ENCODE measurements around the gene ARHGEF7.
"Not testable (repeated sequence)": the region's sequence is repeated elsewhere in the genome, so short reads cannot be mapped to it uniquely, and the experiment has no call there.

The ARHGEF7 gene

DNA sequence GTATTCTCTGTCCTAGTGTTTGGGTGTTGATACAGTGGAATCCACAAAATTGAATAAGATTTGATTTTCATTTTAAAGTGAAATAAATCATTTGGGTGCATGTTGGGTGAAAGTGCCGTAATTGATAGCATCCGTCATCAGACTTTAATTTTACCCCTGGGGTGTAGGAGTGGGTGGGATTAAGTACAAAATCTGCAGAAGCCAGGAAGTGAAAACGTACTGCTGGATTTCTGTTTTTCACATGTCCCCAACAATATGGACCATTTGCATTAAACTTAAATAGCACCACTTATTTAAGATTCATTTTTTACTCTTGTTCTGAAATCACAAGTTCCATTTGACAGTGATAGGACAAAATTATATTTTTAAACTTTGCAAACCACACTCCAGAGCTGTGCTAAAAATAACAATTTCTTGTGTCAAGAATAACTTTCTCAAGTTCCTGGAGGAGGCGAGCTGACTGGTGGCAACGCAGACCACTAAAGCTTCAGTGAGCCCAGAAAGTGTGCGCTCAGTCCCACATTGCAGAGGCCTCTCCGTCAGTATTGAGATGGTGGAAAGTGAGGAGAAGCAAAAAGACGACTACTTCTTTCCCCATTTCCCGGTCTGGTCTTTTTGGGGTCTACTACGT is 71.3 kb downstream of the ARHGEF7 start:
- Histone ChIP-seq H3K36me3 (ENCODE audit: insufficient read depth, low read length) (no peaks in the 10 kb centered on the region), H3K4me3 (ENCODE audit: low read depth in 1 of 2, low read length in 2 of 2) (no peak overlapping the region), H3K27me3 (ENCODE audit: control insufficient read depth in 1 of 2, insufficient read depth in 2 of 2, low read length in 2 of 2) (no peaks in the 10 kb centered on the region), H3K27ac (ENCODE audit: low read depth, low read length) (no peak overlapping the region), H3K9ac (ENCODE audit: low read length) (no peak overlapping the region), H3K4me1 (ENCODE audit: insufficient read depth, low read length) (peaks cover 39% of the 10 kb centered on the region), H3K9me3 (ENCODE audit: low read length) (no peaks in the 10 kb centered on the region)

DNA sequence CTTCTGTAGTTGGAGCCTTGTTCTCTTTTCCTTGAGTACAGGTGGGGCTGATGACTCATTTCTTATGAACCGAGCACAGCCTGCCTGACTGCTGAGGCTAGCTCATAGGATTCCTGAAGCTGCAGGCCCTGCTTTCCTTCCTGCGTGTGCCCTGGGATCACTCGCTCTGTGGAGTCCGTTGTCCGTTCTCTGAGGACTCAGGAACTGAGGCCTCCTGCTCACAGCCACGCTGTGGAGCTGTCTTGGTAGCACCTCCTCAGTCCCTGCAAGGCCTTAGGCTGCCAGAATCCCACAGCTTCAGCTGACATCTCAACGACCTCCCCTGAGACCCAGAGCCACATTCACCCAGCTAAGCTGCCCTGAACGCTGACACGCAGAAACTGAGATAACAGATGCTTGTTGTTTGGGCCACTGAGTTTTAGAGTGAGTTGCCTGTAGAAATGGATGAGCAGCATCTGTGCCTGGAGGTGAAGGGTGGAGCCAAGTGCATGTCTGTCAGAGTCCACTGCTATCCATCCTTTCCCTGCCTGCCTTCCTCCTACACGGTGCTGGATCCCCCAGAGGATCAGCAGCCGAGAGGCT is 72.9 kb downstream of the ARHGEF7 start:
- H3K4me3 ChIP-seq (ENCODE audit: low read depth in 1 of 2, low read length in 2 of 2) = no peak overlapping the region
- H3K9ac ChIP-seq (ENCODE audit: low read length) = no peak overlapping the region
- H3K9me3 ChIP-seq (ENCODE audit: low read length) = no peaks in the 10 kb centered on the region
- peaks cover 39% of the 10 kb centered on the region for H3K4me1 ChIP-seq (ENCODE audit: insufficient read depth, low read length)
- H3K27ac ChIP-seq (ENCODE audit: low read depth, low read length) = no peak overlapping the region
- H3K27me3 ChIP-seq (ENCODE audit: control insufficient read depth in 1 of 2, insufficient read depth in 2 of 2, low read length in 2 of 2) = no peaks in the 10 kb centered on the region
- no peaks in the 10 kb centered on the region for H3K36me3 ChIP-seq (ENCODE audit: insufficient read depth, low read length)

DNA sequence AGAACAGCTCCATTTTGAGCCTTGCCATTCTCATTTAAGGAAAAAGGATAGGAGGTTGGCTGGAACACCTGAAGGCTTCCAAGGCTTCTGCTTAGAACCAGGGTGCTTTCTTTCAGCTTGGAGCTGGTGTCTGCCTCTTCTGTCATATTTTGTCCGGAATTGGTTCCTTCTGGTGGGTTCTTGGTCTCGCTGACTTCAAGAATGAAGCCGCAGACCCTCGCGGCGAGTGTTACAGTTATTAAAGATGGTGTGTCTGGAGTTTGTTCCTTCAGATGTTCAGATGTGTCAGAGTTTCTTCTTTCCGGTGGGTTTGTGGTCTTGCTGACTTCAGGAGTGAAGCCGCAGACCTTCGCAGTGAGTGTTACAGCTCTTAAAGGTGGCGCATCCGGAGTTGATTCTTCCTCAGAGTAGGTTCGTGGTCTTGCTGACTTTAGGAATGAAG is 74.0 kb downstream of the ARHGEF7 start:
- H3K4me1 ChIP-seq (ENCODE audit: insufficient read depth, low read length) = peaks cover 35% of the 10 kb centered on the region
- H3K27ac ChIP-seq (ENCODE audit: low read depth, low read length); H3K9ac ChIP-seq (ENCODE audit: low read length); H3K9me3 ChIP-seq (ENCODE audit: low read length); H3K4me3 ChIP-seq (ENCODE audit: low read depth in 1 of 2, low read length in 2 of 2); H3K36me3 ChIP-seq (ENCODE audit: insufficient read depth, low read length); H3K27me3 ChIP-seq (ENCODE audit: control insufficient read depth in 1 of 2, insufficient read depth in 2 of 2, low read length in 2 of 2): not testable (repeated sequence)

GRCh38 chr13:111189516-111189915 is 74.4 kb downstream of the ARHGEF7 start:
- peaks cover 31% of the 10 kb centered on the region for H3K4me1 ChIP-seq (ENCODE audit: insufficient read depth, low read length)
- H3K27ac ChIP-seq (ENCODE audit: low read depth, low read length); H3K4me3 ChIP-seq (ENCODE audit: low read depth in 1 of 2, low read length in 2 of 2); H3K36me3 ChIP-seq (ENCODE audit: insufficient read depth, low read length); H3K9ac ChIP-seq (ENCODE audit: low read length); H3K9me3 ChIP-seq (ENCODE audit: low read length); H3K27me3 ChIP-seq (ENCODE audit: control insufficient read depth in 1 of 2, insufficient read depth in 2 of 2, low read length in 2 of 2): not testable (repeated sequence)

DNA sequence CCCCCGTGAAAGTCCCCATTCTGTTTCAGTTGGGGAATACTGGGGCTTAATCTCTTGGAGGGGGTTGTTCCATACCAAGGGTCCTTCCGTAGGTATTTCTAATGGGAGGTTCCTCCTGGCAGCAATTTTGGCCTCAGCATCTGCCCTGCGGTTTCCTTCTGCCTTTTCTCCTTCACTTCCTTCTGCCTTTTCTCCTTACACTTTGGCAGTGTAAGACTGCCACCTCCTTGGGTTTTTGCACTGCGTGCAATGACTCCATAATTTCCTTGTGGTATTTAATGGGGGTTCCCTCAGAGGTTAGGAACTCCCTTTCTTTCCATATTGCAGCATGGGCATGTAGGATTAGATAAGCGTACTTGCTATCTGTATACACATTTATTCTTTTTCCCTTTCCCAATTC is 78.1 kb downstream of the ARHGEF7 start:
- not testable (repeated sequence) for H3K27me3 ChIP-seq (ENCODE audit: control insufficient read depth in 1 of 2, insufficient read depth in 2 of 2, low read length in 2 of 2); H3K4me3 ChIP-seq (ENCODE audit: low read depth in 1 of 2, low read length in 2 of 2); H3K36me3 ChIP-seq (ENCODE audit: insufficient read depth, low read length); H3K9ac ChIP-seq (ENCODE audit: low read length); H3K27ac ChIP-seq (ENCODE audit: low read depth, low read length); H3K9me3 ChIP-seq (ENCODE audit: low read length)
- peaks cover 11% of the 10 kb centered on the region for H3K4me1 ChIP-seq (ENCODE audit: insufficient read depth, low read length)

- not testable (repeated sequence) for H3K27ac ChIP-seq (ENCODE audit: low read depth, low read length); H3K9me3 ChIP-seq (ENCODE audit: low read length); H3K4me3 ChIP-seq (ENCODE audit: low read depth in 1 of 2, low read length in 2 of 2); H3K36me3 ChIP-seq (ENCODE audit: insufficient read depth, low read length); H3K9ac ChIP-seq (ENCODE audit: low read length); H3K27me3 ChIP-seq (ENCODE audit: control insufficient read depth in 1 of 2, insufficient read depth in 2 of 2, low read length in 2 of 2); H3K4me1 ChIP-seq (ENCODE audit: insufficient read depth, low read length)
Observed at GRCh38 chr13:111194651-111195050, 79.5 kb downstream of the ARHGEF7 start.

GRCh38 chr13:111198732-111199378 is 83.7 kb downstream of the ARHGEF7 start:
- peaks cover 20% of the 10 kb centered on the region for H3K4me1 ChIP-seq (ENCODE audit: insufficient read depth, low read length)
- H3K36me3 ChIP-seq (ENCODE audit: insufficient read depth, low read length); H3K4me3 ChIP-seq (ENCODE audit: low read depth in 1 of 2, low read length in 2 of 2); H3K27me3 ChIP-seq (ENCODE audit: control insufficient read depth in 1 of 2, insufficient read depth in 2 of 2, low read length in 2 of 2); H3K27ac ChIP-seq (ENCODE audit: low read depth, low read length); H3K9ac ChIP-seq (ENCODE audit: low read length); H3K9me3 ChIP-seq (ENCODE audit: low read length): not testable (repeated sequence)

GRCh38 chr13:111201304-111201940 is 86.3 kb downstream of the ARHGEF7 start:
- Histone ChIP-seq H3K4me1 (ENCODE audit: insufficient read depth, low read length) (peaks cover 28% of the 10 kb centered on the region), H3K9ac (ENCODE audit: low read length) (no peak overlapping the region), H3K4me3 (ENCODE audit: low read depth in 1 of 2, low read length in 2 of 2) (no peak overlapping the region), H3K36me3 (ENCODE audit: insufficient read depth, low read length) (peaks cover 3% of the 10 kb centered on the region), H3K27ac (ENCODE audit: low read depth, low read length) (no peak overlapping the region), H3K27me3 (ENCODE audit: control insufficient read depth in 1 of 2, insufficient read depth in 2 of 2, low read length in 2 of 2) (no peaks in the 10 kb centered on the region), H3K9me3 (ENCODE audit: low read length) (no peaks in the 10 kb centered on the region)

DNA sequence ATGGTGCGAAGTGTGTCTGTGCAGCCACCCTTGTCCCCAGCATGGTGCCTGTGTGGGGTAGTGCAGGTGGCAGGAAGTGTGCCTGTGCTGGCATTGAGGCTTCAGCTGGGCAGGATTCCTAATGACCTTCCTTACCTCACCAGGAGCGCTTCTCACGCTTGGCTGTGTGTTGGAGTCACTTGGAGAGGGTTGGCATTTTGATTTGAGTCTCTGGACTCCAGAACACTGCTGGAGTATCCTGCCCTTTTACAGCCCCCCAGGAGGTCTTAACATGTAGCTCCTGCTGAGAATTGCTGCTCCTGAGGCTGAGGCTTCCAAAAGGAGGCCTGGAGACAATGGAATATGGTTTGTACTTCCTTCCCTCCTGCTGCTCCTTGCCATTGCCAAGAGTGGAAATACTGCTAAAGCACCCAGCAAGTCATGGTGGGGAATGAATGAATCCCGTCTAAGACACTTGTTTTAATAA is 87.1 kb downstream of the ARHGEF7 start:
- H3K27ac ChIP-seq (ENCODE audit: low read depth, low read length) = no peak overlapping the region
- H3K4me1 ChIP-seq (ENCODE audit: insufficient read depth, low read length) = peaks cover 28% of the 10 kb centered on the region
- no peaks in the 10 kb centered on the region for H3K27me3 ChIP-seq (ENCODE audit: control insufficient read depth in 1 of 2, insufficient read depth in 2 of 2, low read length in 2 of 2)
- H3K9ac ChIP-seq (ENCODE audit: low read length) = no peak overlapping the region
- peaks cover 3% of the 10 kb centered on the region for H3K36me3 ChIP-seq (ENCODE audit: insufficient read depth, low read length)
- no peaks in the 10 kb centered on the region for H3K9me3 ChIP-seq (ENCODE audit: low read length)
- no peak overlapping the region for H3K4me3 ChIP-seq (ENCODE audit: low read depth in 1 of 2, low read length in 2 of 2)

DNA sequence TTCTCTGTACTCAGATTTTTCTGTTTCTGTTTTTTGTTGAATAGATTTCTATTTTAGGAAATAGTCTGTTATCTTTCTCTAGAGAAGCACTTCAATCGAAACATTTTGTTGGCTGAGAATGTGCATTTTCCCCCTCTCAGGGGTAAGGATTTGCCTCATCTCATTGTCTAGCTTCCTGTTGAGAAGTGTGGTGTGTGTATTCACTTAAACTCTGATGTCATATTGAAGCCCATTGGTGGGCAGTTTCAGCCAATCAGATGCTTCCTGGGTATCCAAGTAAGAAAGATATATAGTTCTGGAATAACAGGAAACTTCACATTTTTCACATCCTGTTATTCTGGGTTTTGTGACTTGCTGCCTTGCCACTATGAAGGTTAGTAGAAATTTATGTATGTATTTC is 87.6 kb downstream of the ARHGEF7 start:
- no peak overlapping the region for H3K27ac ChIP-seq (ENCODE audit: low read depth, low read length)
- H3K9me3 ChIP-seq (ENCODE audit: low read length) = no peaks in the 10 kb centered on the region
- H3K4me3 ChIP-seq (ENCODE audit: low read depth in 1 of 2, low read length in 2 of 2) = no peak overlapping the region
- no peak overlapping the region for H3K9ac ChIP-seq (ENCODE audit: low read length)
- H3K36me3 ChIP-seq (ENCODE audit: insufficient read depth, low read length) = peaks cover 3% of the 10 kb centered on the region
- H3K4me1 ChIP-seq (ENCODE audit: insufficient read depth, low read length) = peaks cover 28% of the 10 kb centered on the region
- H3K27me3 ChIP-seq (ENCODE audit: control insufficient read depth in 1 of 2, insufficient read depth in 2 of 2, low read length in 2 of 2) = no peaks in the 10 kb centered on the region

GRCh38 chr13:111203736-111204389 is 88.8 kb downstream of the ARHGEF7 start:
- peaks cover 28% of the 10 kb centered on the region for H3K4me1 ChIP-seq (ENCODE audit: insufficient read depth, low read length)
- no peak overlapping the region for H3K27ac ChIP-seq (ENCODE audit: low read depth, low read length)
- H3K4me3 ChIP-seq (ENCODE audit: low read depth in 1 of 2, low read length in 2 of 2) = no peak overlapping the region
- no peak overlapping the region for H3K9ac ChIP-seq (ENCODE audit: low read length)
- H3K9me3 ChIP-seq (ENCODE audit: low read length) = no peaks in the 10 kb centered on the region
- peaks cover 3% of the 10 kb centered on the region for H3K36me3 ChIP-seq (ENCODE audit: insufficient read depth, low read length)
- H3K27me3 ChIP-seq (ENCODE audit: control insufficient read depth in 1 of 2, insufficient read depth in 2 of 2, low read length in 2 of 2) = no peaks in the 10 kb centered on the region

All from muscle layer of colon (tissue), 2 donors.